ENCODE results near the gene SUGP2. TPM values are rescaled to one million over a fixed set of nuclear protein-coding genes. Genes with fewer than 3 reads are reported as not detected.

Gene SUGP2
- total RNA-seq, 1 experiment from 2014 or later, result 95.2 TPM

DNA sequence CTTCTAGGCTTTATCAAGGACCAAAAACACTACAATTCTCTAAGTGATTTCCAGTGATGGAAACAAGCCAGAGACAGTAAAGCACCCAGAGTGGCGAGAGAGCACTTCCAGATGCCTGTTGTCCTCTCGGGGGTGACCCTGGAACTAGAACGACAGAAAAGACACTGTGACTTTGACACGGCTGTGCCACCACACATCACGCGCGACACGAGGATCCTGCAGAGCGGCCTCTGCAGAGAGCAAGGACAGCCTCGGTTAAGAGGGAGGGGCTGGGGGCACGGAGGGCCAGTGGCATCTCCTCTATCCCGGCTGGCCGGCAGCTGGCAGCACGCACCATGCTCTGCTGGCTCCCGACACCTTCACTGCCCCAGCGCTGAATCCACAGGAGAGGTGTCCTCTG, 42.3 kb downstream of the SUGP2 start:
- H3K4me1 Mint-ChIP-seq, result peaks cover 8% of the 10 kb centered on the region in 2 experiments
- Histone ChIP-seq H3K56ac (ENCODE audit: insufficient read length, low read depth, low read length) (no peak overlapping the region), H2BK20ac (ENCODE audit: low read depth, low read length, poor library complexity, severe bottlenecking) (no peak overlapping the region), H3K79me1 (ENCODE audit: insufficient read depth, low read depth, low read length, poor library complexity, severe bottlenecking) (no peaks in the 10 kb centered on the region), H3K79me2 (ENCODE audit: insufficient read depth, low read length) (no peaks in the 10 kb centered on the region), H3K4me2 (ENCODE audit: insufficient read depth, insufficient read length, low read length) (no peak overlapping the region), H4K8ac (replicated peaks; ENCODE audit: insufficient read length, low read depth, low read length) (no peak overlapping the region), H3K27me3 (ENCODE audit: insufficient read depth, low read length) (no peaks in the 10 kb centered on the region), H3T11ph (ENCODE audit: low read length) (no peak overlapping the region), H2BK12ac (ENCODE audit: insufficient read length, low read depth, low read length) (no peak overlapping the region), H3K4ac (ENCODE audit: low read depth, low read length) (no peak overlapping the region), H3K4me1 (ENCODE audit: insufficient read depth, low read length) (no peaks in the 10 kb centered on the region), H3K27ac (ENCODE audit: insufficient read length, low read depth, low read length) (no peak overlapping the region), H3K14ac (ENCODE audit: insufficient read depth, low read length) (no peak overlapping the region), H2AK5ac (ENCODE audit: insufficient read length, low read length) (no peak overlapping the region), H2BK5ac (ENCODE audit: insufficient read length, low read length) (no peak overlapping the region), H2BK15ac (ENCODE audit: low read depth, low read length) (no peak overlapping the region), H2AFZ (ENCODE audit: low read length) (no peak overlapping the region), H3K9me3 (ENCODE audit: control insufficient read depth, low read depth, low read length) (no peaks in the 10 kb centered on the region), H3K9ac (ENCODE audit: extremely low read depth, insufficient read length, low read length) (no peak overlapping the region), H2BK120ac (ENCODE audit: low read depth, low read length, poor library complexity, severe bottlenecking) (no peak overlapping the region), H3K23me2 (ENCODE audit: insufficient read length, low read depth, low read length, poor library complexity, severe bottlenecking) (no peaks in the 10 kb centered on the region), H3K23ac (ENCODE audit: insufficient read length, low read depth, low read length) (no peak overlapping the region), H4K5ac (ENCODE audit: insufficient read length, low read depth, low read length) (no peak overlapping the region), H4K91ac (ENCODE audit: insufficient read length, low read depth, low read length) (no peak overlapping the region), H4K20me1 (ENCODE audit: control insufficient read depth, insufficient read depth, insufficient read length) (peaks cover 2% of the 10 kb centered on the region), H3K18ac (ENCODE audit: insufficient read length, low read depth, low read length) (no peak overlapping the region)
- no peak overlapping the region for H3K4me3 Mint-ChIP-seq
- H3K27ac Mint-ChIP-seq, result peak overlapping the region in 1 of 3 experiments; percentile 16; a peak in 1 of 7 replicates
- no peak for DNase-seq
- H3K36me3 Mint-ChIP-seq (ENCODE audit: insufficient read depth in 1 of 3, low read depth in 3 of 3), result peaks cover 20 to 38% (median 35%) of the 10 kb centered on the region in 3 experiments; a peak in 6 of 7 replicates
- peaks cover 6% of the 10 kb centered on the region; the same call in 1 of the 2 replicates for H3K27me3 Mint-ChIP-seq (ENCODE audit: low read depth)
- no CpG with 5 or more reads among the region's 16 CpGs for WGBS (ENCODE audit: extremely low coverage, insufficient read length, low lambda C conversion rate)
- TF ChIP-seq, protein P1, sequence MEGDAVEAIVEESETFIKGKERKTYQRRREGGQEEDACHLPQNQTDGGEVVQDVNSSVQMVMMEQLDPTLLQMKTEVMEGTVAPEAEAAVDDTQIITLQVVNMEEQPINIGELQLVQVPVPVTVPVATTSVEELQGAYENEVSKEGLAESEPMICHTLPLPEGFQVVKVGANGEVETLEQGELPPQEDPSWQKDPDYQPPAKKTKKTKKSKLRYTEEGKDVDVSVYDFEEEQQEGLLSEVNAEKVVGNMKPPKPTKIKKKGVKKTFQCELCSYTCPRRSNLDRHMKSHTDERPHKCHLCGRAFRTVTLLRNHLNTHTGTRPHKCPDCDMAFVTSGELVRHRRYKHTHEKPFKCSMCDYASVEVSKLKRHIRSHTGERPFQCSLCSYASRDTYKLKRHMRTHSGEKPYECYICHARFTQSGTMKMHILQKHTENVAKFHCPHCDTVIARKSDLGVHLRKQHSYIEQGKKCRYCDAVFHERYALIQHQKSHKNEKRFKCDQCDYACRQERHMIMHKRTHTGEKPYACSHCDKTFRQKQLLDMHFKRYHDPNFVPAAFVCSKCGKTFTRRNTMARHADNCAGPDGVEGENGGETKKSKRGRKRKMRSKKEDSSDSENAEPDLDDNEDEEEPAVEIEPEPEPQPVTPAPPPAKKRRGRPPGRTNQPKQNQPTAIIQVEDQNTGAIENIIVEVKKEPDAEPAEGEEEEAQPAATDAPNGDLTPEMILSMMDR (conservative IDR thresholded peaks at IDR 0.05), result no peak
- H3K9me3 Mint-ChIP-seq, result no peaks in the 10 kb centered on the region
